GM12874 (cell line): ENCODE measurements around the gene CFC1.
"Not testable (repeated sequence)": the region's sequence is repeated elsewhere in the genome, so short reads cannot be mapped to it uniquely, and the experiment has no call there.

ENCODE experiments used
- TF ChIP-seq, protein P1 (sequence below): IDR thresholded peaks from 2 replicates; pipeline ENCODE4 v1.5.1; 2011; ENCODE audit warnings: low read depth, mild to moderate bottlenecking, control low read depth, low read length, moderate library complexity; ENCODE audit not compliant: insufficient read depth

Gene CFC1

DNA sequence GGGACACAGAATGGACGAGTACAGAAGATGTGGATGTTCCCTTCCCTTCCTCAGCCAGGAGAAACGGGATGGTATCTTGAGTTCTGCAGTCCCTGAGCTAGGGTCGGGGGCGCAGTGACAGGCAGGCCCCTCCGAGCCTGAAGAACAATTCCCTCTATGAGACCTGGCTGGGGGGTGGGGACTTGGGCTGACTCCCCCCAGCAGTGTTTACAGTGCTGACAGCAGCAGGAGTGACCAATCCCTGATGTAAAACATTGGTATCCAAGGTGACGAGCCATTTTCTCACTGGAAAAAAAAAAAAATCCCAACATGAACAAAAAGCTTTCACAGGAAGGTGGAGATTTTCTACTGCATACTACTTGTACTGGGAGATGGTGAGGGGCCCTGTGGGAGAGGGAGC, at the start of gene CFC1:
CFC1 (minus strand) TSS at position 183 of the 400 bp plus-strand sequence. CDS start 288 bp downstream, outside the sequence.
- TF ChIP-seq, protein P1, sequence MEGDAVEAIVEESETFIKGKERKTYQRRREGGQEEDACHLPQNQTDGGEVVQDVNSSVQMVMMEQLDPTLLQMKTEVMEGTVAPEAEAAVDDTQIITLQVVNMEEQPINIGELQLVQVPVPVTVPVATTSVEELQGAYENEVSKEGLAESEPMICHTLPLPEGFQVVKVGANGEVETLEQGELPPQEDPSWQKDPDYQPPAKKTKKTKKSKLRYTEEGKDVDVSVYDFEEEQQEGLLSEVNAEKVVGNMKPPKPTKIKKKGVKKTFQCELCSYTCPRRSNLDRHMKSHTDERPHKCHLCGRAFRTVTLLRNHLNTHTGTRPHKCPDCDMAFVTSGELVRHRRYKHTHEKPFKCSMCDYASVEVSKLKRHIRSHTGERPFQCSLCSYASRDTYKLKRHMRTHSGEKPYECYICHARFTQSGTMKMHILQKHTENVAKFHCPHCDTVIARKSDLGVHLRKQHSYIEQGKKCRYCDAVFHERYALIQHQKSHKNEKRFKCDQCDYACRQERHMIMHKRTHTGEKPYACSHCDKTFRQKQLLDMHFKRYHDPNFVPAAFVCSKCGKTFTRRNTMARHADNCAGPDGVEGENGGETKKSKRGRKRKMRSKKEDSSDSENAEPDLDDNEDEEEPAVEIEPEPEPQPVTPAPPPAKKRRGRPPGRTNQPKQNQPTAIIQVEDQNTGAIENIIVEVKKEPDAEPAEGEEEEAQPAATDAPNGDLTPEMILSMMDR, result not testable (repeated sequence)

DNA sequence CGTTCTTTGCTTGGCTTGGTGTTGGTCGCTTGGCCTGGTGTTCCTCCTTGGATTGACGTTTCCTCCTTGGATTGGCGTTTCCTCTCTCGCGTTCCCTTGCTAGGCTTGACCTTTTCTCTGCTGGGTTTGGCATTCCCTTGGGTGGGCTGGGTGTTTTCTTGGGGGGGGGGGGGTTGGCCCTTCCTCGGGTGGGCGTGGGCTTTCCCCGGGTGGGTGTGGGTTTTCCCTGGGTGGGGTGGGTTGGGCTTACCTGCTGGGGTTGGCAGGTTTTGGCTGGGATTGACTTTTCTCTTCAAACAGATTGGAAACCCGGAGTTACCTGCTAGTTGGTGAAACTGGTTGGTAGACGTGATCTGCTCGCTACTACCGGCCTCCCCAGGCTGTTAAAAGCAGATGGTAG, 11.8 kb upstream of the CFC1 start, which contains the start of gene POTEJ:
POTEJ (plus strand) TSS at position 301 of the 400 bp plus-strand sequence; CDS start at position 394, 93 bp downstream.
- TF ChIP-seq, protein P1, result not testable (repeated sequence)
